Activated naive CD8-positive, alpha-beta T cell treated with anti-CD3 and anti-CD28 coated beads, Interleukin-2, amount 50 U/mL, for 16 hours (primary cell): ENCODE data around the gene NUAK1.

Experiments used
- DNase-seq: peaks from one replicate; pipeline ENCODE4 v3.0.0-alpha.2; 2020; ENCODE audit warnings: low read depth, low spot score

Gene NUAK1

DNA sequence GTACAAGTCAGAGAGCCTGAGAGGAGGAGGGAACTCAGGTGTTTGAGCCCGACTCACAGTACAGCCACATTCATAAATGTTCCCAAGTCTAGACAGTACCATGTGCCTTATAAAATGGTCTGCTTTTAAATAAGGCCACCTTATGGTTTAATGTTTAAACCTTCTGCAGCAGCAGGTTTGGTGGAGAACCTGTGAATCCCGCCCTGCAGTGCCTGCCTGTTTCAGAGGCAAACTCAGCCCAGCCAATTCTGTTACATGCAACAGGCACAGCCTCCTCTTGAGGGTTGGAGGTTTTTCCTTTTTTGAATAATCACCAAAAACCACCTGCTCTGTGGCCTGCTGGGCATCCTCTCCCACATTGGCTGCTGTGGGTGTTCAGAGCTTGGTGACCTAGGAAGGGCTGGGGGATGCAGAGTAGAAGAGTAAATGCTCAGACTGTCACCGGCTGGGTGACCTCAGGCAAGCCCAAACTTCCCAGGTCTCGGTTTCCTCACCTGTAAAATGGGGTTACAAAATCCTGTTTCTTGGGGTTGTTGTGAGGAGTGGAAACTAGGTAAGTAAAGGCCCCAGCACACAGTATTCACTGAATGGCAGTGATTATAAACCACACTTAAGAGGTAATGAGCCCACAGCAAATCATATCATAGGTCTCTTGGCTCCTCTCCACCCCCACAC is 28.0 kb downstream of the NUAK1 start:
- no peak for DNase-seq

DNA sequence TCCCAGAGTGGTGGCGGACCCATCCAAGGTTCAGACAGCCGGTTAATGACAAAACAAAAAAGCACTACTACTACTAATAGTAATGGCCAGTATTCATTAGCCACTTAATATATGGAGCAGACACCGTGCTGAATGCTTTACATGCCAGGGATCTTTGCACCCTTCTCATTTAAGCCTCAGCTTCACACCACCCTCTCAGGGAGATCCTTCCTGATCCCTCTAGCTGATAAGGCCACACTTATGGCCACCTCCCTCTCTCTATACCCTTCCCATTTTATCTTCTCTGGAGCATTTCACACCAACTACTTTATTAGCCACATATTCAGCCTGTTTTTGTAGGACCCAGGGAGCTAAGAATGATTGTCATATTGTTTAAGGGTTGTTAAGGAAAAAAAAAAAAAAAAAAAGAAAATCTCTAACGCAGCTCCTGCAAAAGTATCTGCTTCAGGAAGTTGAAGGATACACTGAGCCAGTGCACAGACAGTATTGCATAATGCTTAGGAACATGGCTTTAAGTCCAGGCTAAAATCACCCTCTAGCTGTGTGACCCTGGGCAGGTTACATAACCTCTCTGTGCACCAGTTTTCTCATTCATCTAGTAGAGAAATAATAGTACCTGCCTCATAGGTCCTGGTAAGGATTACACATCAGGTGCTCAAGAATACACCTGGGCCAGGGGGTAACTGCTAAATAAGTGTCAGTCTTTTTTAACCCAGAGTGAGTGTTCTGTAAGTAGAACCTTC is 29.4 kb downstream of the NUAK1 start:
- DNase-seq: no peak

DNA sequence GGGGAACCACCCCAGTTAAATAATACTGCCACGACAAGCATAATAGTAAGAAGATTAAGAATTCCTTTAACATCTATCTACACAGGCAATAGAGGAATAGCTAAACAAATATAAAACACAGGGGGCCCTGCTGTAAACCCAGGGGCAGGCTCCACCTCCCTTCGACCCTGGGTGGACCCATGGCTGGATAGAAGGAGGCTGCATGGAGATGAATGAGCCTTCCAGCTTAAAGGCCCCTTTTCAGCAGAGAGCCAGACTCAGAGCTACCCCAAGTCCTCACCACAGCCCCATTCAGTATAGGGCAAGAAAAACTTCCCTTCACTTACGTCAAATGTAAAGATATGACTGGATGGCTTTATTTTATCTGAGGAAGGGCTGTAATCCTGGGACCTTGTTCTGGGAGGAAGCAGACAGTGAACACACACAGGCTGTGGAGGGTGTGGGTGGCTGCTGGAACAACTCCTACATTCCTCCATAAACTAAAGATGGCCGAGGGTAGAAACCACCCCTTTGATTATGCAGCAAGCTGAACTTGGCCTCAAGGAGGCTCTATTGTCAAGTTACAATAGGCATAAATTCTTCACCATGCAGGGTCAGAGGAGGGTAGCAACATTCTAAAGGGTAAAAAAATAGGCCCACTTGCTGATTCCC is 30.4 kb downstream of the NUAK1 start:
- no peak for DNase-seq

DNA sequence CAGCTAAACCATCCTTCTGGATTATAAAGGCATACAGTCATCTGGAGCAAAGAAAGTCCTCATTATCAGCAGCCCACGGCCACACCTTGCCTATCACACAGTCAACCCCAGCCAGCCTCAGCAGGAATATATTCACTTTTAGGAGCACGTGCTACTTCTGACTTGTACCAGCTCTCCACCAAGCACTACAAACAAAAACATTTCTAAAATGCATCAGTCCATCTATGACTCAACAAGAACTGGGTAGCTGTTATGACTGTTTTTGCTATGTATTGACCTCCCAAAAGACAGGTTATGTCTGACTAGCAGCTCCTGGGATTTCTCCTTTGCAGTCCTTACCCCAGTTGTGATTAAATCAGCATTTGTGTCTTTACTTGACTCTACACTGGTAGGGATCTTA is 31.2 kb downstream of the NUAK1 start:
- DNase-seq: no peak

DNA sequence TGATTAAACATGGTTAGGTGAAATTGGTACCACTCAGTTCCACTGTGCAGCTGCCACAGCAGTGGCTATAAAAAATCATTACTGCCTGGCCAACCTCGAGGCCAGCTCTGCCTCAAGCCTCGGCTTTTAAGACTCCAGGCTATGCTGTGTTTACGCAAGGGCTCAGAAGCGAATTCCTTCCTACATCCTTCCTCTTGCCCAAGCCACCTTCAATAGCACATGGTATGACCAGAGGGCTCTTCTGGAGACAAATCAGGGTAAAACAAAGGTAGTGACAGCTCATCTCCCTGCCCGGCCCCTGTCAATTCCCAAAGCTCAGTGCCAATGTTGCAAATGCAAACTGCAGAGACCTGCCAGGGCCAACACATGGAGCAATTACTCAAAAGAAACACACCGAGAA is 31.9 kb downstream of the NUAK1 start:
- DNase-seq: no peak

DNA sequence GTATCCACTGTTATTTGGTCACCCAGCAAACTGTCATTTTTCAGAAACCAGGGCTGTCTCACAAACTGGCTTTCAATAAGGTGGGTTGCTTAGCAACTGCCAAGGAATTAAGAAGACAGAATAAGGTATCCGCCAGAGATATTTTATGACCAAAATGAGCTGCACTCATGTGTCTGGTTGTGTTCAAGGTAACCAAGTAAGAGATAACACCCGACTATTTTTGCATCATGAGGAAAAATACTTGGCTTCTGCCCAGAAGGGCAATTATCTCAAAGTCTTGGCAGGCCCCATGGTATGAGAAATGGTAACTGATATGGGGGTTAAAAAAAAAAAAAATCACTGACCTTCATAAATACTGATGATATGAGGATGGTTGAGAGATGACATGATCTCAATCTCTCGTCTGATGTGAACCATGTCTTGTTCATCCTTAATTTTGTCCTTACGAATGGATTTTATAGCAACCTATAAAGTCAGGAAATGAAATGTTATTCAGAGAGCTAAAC is 32.6 kb downstream of the NUAK1 start:
- DNase-seq: no peak

DNA sequence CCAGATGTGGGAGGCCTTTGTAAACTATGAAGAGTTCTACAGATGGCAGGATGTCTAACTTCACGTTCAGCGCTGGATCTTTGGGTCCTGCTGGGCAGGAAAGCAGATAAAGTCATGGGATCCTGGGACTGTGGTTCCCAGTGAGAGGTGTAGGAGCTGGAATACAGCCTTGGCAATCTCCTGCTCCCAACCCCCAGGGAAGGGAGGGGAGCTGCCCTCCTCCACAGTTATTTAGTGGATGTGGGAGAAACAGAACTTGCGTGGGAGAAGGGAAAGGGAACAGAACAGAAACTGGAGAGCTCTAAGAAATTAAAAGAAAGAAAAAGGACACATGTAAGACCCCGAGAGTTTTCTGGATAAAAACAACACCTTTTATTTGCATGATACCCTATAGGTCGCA is 37.0 kb downstream of the NUAK1 start:
- DNase-seq: no peak

DNA sequence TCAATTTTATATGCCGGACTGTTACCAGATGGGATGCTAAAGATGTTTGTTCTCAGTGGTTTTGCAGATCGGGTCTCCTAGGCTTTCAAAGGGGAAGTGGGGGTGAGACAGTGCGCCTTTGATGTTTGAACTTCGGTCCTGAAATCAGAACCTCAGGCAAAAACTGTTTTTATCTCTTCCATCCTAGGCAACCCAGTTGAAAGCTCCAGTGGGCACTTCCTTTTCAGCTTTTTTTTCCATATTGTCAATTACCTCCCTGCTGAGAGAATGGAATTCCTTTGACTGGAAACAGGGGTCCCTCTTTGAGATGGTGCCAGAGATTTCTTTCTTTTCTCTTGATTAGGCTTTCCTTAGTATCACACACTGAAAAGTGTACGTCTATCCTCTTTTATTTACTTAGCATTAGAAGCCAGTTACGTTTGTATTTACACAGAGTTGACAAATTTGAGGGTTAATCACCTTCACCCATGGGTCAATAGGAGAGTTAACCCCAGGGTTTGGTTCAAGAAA is 40.0 kb downstream of the NUAK1 start:
- no peak for DNase-seq

DNA sequence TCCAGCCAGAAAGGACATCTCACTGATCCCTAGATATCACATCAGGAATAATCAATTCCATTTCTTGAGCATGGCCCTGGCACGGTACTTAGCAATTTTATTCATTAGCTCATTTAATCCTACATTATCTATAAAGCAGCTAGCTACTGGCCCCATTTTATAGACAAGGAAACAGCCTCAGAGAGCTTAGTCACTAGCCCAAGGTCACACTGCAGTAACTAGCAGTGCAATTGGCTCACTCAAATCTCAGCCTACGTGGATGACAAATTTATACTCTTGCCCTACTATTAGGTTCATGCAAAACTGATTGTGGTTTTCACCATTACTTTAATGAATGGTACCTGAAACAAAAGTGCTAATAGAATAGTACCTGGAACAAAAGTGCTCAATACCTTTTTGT is 41.7 kb downstream of the NUAK1 start:
- DNase-seq: no peak

DNA sequence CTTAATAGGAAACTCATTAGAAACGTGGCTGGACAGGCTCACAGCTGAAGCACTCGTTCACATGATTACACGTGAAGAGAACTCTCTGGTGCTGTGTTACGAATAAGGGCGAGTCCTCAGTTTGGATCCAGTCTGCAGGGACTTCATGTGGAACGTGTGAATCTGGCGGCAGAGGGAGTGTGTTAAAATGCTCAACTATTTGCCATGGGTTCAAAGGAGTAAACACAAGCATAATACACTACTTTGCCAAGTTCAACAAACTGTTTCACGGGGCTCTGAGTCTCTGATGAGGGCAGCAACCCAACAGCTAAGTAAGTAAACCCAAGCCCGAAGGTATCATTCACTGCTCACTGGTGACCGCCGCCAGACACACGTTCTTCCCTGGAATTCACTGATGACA is 42.4 kb downstream of the NUAK1 start:
- no peak for DNase-seq

DNA sequence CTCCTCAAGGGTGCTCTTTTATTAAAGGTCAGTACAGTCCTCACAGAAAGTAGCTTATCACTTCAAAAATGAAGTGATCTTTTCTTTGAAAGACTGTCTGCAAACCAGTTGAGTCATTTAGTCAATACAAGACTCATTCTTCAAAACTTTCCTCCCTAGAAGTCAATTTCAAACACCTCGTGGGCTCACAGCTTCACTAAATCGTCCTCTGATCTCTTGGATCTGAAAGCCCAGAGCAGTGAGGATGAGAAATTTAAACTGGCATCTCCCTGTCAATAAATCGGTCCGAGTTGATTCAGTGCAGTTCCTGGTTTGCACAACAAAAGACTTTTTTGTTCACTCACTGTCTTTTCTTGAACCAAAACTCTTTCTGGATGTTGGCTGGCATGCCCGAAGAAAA is 44.5 kb downstream of the NUAK1 start:
- DNase-seq: no peak

DNA sequence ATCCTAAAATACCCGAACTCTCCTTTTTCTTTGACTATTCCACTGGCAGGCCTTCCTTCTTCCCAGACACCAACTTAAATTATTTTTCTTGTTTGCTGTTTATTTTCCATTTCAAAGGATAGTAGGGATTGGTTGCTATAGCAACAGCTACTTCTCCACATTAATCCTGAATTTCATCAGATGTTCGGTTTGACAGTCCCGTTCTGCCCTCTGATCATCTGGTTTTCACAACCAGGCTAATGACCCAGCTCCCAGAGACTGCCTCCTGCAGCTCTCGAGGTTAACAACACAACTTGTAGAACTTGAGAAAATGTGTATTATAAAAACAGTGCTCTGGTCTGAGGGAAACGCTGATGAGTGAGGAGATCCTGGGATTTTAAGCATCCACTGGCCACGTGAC is 45.5 kb downstream of the NUAK1 start:
- DNase-seq: no peak

DNA sequence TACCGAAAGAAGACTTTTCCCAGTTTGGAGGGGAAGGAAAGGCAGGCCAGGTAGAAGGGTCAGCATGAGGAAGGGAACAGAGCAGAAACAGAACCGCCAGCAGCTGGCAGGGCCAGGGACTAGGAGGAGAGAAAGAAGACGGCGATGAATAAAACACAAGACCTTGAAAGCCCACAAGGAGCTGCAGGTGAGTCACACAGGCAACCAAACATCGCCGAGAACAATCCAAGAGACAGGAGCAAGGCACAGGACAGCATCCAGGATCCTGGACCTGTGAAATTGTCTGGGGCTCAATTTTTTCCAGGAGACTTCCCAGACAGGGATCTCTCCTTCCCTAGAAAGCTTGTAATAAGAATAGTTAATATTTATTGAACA is 47.3 kb downstream of the NUAK1 start:
- DNase-seq: no peak

DNA sequence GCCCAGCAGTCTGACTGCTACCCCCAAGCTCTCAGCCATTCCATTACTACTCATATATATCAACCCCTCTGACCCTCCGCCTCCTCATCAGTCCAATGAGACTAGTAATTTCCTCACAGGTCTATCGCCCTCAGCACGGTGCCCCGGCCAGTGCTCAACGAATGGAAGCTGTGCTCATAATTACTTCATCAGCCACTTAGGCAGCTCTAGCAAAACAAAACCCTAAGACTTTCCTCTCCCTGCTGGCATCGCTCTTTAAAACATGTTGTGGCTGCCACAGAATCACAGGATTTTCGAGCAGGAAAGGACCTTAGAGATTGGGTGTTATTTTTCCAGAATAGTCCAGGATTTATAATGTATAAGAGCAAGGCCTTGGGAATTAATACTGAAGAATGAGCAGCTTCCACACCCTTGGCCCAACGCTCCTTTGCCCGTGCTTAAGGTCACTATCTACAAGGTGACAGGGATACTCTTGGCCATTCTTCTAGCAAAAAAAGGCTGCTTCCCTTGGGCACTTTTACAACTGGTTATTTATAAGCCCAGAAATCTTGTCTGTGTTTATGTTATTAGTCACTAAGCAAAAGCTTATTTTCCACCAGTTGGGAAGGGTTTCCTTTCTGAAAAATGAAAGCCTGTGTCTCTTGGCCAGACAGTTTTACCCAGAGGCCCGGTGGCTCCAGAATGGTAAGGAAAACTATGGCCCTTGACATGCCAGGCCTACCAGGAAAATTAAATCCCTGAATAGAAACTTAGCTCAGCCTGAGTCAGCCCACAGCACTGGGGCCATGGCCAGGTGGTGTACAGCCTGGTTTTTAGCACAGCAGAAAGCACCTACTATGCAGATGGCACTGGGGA is 47.9 kb downstream of the NUAK1 start:
- no peak for DNase-seq

DNA sequence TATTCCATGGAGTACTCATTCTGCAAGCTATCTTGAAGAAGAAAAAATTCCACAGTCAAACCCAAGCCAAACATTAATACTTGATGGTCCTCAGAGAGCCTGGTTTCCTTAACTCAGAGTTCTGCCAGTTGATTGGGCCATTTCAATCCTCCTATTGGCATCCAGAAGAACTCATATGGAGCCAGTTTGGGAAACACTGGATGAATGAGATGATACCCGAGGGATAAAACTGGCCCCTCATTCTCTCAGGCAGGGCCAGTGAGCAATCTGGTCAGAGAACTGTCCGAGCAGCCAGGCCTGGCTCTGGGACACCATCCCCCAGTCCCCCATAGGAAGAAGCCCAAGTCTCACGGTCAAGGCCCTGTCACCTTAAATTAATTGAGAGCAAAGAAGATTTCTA is 48.8 kb downstream of the NUAK1 start:
- DNase-seq: no peak

DNA sequence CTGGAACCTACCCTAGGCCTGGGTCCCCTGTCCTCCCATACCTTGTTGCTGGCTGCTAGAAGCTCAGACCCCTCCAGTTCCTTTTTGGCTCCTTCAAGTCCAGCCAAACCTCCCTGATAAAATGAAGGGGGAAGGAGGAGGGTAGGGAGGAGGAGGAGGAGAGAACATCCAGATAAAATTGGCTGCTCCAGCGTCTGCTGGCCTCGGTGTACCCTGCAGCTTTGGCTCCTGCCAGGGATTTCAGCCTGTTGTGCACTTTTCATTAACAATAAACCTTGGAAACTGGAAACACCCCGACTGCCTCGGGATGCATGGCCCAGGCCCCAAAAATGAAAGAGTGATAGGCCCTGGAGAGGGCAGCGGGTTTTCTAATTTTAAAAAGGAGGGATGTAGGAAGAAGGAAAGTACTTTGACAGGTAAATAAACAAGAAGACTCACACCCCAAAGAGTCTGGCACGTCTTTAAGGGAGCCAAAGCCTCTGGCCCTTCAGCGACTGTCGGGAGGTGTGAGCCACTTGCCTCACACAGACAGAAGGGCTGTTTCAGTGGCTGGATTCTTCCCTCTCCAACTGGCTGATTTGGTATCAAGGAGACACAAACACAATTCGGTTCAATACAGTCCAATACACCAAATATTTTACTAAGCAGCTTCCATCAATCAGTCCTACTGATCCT is 49.8 kb downstream of the NUAK1 start:
- DNase-seq: no peak

DNA sequence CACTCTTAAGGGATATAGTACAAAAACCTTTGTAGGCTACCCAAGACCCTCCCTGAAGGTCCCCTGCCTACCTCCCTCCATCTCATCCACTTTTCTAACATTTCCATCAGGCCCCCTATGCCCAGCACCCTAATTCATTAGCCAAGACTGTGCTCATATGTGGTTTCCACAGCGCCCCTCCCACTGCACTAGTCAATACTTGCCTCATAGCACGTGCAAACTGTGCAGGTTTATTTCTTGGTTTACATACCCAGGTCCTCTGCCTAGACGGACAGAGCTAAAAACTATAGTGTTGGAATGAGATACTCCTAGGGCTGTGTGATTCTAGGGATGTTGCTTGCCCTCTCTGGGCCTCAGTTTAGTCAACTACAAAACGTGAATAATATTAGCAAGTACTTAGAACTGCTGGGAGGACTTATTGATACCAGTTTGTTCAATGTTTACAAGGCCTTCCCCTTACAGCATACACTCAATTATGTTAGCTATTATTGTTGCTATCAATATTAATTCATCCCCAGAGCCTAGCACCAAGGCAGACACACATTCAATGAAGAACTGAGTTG is 50.4 kb downstream of the NUAK1 start:
- DNase-seq: no peak

DNA sequence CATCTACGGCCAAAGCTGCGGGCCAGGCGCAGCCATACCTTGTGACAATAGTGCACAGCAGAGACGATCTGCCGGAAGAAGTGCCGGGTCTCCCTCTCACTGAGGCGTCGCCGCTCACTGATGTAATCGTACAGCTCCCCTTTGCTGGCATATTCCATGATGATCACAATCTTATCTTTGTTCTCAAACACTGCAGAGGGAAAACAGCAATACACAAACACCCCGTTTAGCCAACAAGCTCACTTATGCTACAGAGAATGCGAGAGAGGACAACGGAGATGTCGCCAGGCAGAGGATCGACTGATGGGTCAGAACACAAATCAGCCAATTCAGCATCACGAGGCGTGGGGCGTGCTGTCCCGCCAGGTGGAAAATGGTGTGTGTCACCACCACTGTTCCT is 52.1 kb downstream of the NUAK1 start:
- no peak for DNase-seq

DNA sequence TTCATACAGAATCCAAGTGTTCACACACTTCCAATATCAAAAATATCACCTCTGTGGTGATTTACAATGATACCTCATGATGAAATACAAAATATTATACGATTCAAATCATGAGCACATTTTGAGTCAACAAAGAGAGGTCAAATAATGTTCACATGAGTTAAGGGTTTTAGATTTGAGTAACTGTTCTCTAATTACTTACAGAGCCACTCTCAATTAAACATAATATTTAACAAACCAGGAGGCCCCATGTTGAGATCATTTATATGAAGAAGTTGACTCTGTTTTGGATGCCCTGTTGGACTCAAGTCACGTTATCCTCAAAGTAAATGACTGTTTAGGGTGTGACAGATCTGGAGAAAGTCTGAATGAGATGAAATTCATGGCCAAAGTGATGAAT is 53.5 kb downstream of the NUAK1 start:
- DNase-seq: no peak

DNA sequence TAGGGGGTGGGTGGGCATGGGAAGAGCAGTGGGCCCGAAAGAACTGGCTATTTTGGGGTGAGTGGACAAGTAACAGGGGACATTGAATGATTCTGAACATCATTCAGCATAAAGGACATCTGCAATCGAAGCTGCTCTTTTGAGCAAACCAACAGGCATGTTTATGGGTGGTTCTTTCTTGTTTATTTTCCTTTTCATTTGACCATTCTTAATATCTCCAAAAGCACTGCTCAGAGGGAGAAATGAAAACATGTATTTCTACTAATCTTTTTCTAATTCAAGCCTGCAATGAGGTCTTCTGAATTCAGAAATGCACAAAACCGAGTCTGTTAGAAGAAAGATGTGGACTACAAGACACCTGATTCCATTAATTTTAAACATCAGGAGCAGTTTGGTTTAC is 54.0 kb downstream of the NUAK1 start:
- DNase-seq: no peak
